B cell (primary cell): ENCODE data around the gene ZNHIT3. TPM values are rescaled to one million over a fixed set of nuclear protein-coding genes. Genes with fewer than 3 reads are reported as not detected.

Source experiments
- ATAC-seq: fragments of 200-7000 bp; cut with Tn5 transposase; one replicate; pipeline ENCODE4 v1.10.0; 2021; ENCODE audit warnings: low read depth, mild to moderate bottlenecking, moderate number of reproducible peaks, moderate library complexity
- CTCF ChIA-PET: fragments of 350-600 bp; sonication (Branson Sonifier 250); formaldehyde crosslinking; loops from one replicate; lab custom pipeline; 2021; ENCODE audit warnings: antibody characterized with exemption, inconsistent platforms; lab: Charles Lee
- POLR2A ChIA-PET: fragments of 350-600 bp; sonication (Branson Sonifier 250); formaldehyde crosslinking; loops from one replicate; lab custom pipeline; 2021; ENCODE audit warnings: antibody characterized with exemption; lab: Charles Lee
- DNase-seq: peaks from one replicate; pipeline ENCODE4 v3.0.0; 2013
- H2AFZ ChIP-seq: 2 replicates; pipeline ENCODE4 v1.6.1; 2012; ENCODE audit warnings: mild to moderate bottlenecking, low read depth, low read length; ENCODE audit not compliant: insufficient read depth, poor library complexity, severe bottlenecking
- H3K27ac ChIP-seq, 2 donors: 1 replicate in 1 of 2; 2 replicates in 1 of 2; pipeline ENCODE4 v1.5.1; 2012 to 2013; ENCODE audit warnings: low read length in 2 of 2, mild to moderate bottlenecking in 2 of 2, moderate library complexity in 1 of 2
- H3K27me3 ChIP-seq, 4 experiments: fragments of 200-600 bp in 1 of 4; sonication (generic) in 1 of 4; replicated peaks in 1 of 4; 1 replicate in 2 of 4; 2 replicates in 2 of 4; pipeline versions ENCODE4 v1.6.1 to v1.7.0; 2013 to 2016; ENCODE audit warnings: low read length in 3 of 4, mild to moderate bottlenecking in 2 of 4, mixed read lengths in 1 of 4, moderate library complexity in 1 of 4; ENCODE audit not compliant: insufficient read depth in 4 of 4, control insufficient read depth in 3 of 4; ENCODE audit errors: control extremely low read depth in 1 of 4
- H3K36me3 ChIP-seq, 2 experiments: replicated peaks in 1 of 2; 1 replicate in 1 of 2; 2 replicates in 1 of 2; pipeline versions ENCODE4 v1.6.1 to v1.7.1; 2013; ENCODE audit warnings: low read length in 1 of 2; ENCODE audit not compliant: insufficient read depth in 2 of 2, control insufficient read depth in 1 of 2; ENCODE audit errors: control extremely low read depth in 1 of 2, extremely low read depth in 1 of 2
- H3K4me1 ChIP-seq, 2 donors: fragments of 200-600 bp in 1 of 2; sonication (generic) in 1 of 2; 1 replicate in 1 of 2; 2 replicates in 1 of 2; pipeline versions ENCODE4 v1.5.1 to v1.6.1; 2013 to 2017; ENCODE audit warnings: low read length in 2 of 2; ENCODE audit not compliant: control insufficient read depth in 2 of 2, insufficient read depth in 2 of 2
- H3K4me2 ChIP-seq: replicated peaks from 2 replicates; pipeline ENCODE3; 2012; ENCODE audit warnings: mild to moderate bottlenecking, low read depth, low read length; ENCODE audit not compliant: poor library complexity, severe bottlenecking
- H3K4me3 ChIP-seq, 5 experiments: fragments of 200-600 bp in 1 of 5; sonication (generic) in 1 of 5; 1 replicate in 3 of 5; 2 replicates in 2 of 5; pipeline versions ENCODE4 v1.5.1 to v1.7.0; 2011 to 2016; ENCODE audit warnings: low read length in 4 of 5, mild to moderate bottlenecking in 4 of 5, low read depth in 2 of 5, control low read depth in 1 of 5, moderate library complexity in 1 of 5; ENCODE audit not compliant: insufficient read depth in 1 of 5; ENCODE audit errors: control extremely low read depth in 1 of 5, extremely low read depth in 1 of 5
- H3K79me2 ChIP-seq: fragments of 200-600 bp; sonication (generic); one replicate; pipeline ENCODE4 v1.6.0; 2016; ENCODE audit warnings: low read length; ENCODE audit not compliant: control insufficient read depth, insufficient read depth
- H3K9ac ChIP-seq: fragments of 200-600 bp; sonication (generic); 2 replicates; pipeline ENCODE4 v1.6.1; 2017; ENCODE audit warnings: mild to moderate bottlenecking, low read length, moderate library complexity
- H3K9me3 ChIP-seq, 3 donors: one replicate each; pipeline versions ENCODE4 v1.6.1 to v1.7.1; 2013; ENCODE audit warnings: low read length in 2 of 3; ENCODE audit not compliant: control insufficient read depth in 2 of 3, insufficient read depth in 1 of 3; ENCODE audit errors: control extremely low read depth in 1 of 3
- H4K20me1 ChIP-seq: 2 replicates; pipeline ENCODE4 v1.6.0; 2012; ENCODE audit warnings: mild to moderate bottlenecking, low read length; ENCODE audit not compliant: insufficient read depth, control insufficient read depth, poor library complexity, severe bottlenecking
- H3K27ac Mint-ChIP-seq: one replicate; pipeline ENCODE4 v1.8.0; 2021; ENCODE audit warnings: mixed read lengths
- H3K27me3 Mint-ChIP-seq: one replicate; pipeline ENCODE4 v1.8.0; 2021; ENCODE audit warnings: mixed read lengths
- H3K4me1 Mint-ChIP-seq: one replicate; pipeline ENCODE4 v1.8.0; 2021; ENCODE audit warnings: mixed read lengths
- H3K4me3 Mint-ChIP-seq: one replicate; pipeline ENCODE4 v1.8.0; 2021; ENCODE audit warnings: mixed read lengths
- H3K9me3 Mint-ChIP-seq: one replicate; pipeline ENCODE4 v1.8.0; 2022; ENCODE audit warnings: mixed read lengths; ENCODE audit not compliant: insufficient read depth
- CTCF ChIP-seq: fragments of 200-600 bp; IDR thresholded peaks from one replicate; pipeline ENCODE4 v1.8.0; 2022; ENCODE audit warnings: antibody characterized with exemption, mild to moderate bottlenecking
- EZH2 ChIP-seq: IDR thresholded peaks from 2 replicates; pipeline ENCODE4 v1.6.1; 2012; ENCODE audit warnings: borderline replicate concordance, low read depth, mild to moderate bottlenecking, moderate library complexity, low read length; ENCODE audit not compliant: insufficient read depth, poor library complexity, severe bottlenecking
- WGBS: methylation state at CpG from one replicate; pipeline ENCODE4 v1.1.5; 2013; ENCODE audit warnings: missing lambda C conversion rate; ENCODE audit not compliant: insufficient coverage; 5-methylcytosine and 5-hydroxymethylcytosine counted together
- intact Hi-C: fragments of 100-400 bp; cut with micrococcal nuclease; formaldehyde crosslinking; loops from one replicate; pipeline ENCODE4 v1.10.0; 2022
- polyA plus RNA-seq: library from polyadenylated mRNA; depleted of rRNA; stranded (reverse); fragments of >200 nt; gene quantifications from 2 replicates; pipeline ENCODE4 v1.2.3, GENCODE V29; 2012
- total RNA-seq, 2 donors: library from RNA; stranded (reverse); fragments of 120-200 nt in 1 of 2; gene quantifications; 1 replicate in 1 of 2; 2 replicates in 1 of 2; pipeline versions ENCODE4 v1.2.3 to v1.2.4, GENCODE V29; 2013 to 2022

ZNHIT3 gene
- total and polyA plus RNA-seq, 2 donors (not counting 1 experiment from before 2014, with no cell fraction given), result 36.5 to 50.5 TPM

DNA sequence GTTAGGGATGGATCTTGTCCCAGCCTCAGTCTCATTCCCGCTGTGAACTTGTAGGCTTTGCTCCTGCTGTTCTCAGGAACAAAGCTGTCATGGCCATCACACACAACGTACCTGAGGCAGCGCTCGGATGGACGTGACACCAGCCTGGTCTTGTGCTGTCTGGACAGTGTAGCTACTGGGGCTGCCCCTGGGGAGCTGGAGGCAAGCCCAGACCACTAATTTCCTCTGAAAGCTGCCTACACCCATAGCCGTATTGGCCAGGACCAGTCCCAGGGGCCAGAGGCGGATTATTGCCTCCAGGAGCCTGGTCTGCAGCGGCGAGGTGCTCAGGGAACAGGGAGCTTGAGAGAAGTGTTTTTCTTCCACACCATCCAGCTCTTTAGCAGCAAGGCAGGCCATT lies 11.7 kb downstream of the ZNHIT3 start:
- Histone ChIP-seq H3K9me3 (no peaks in the 10 kb centered on the region), H4K20me1 (peaks cover 3% of the 10 kb centered on the region), H2AFZ (no peak overlapping the region), H3K79me2 (no peaks in the 10 kb centered on the region), H3K27ac (no peak overlapping the region), H3K4me3 (no peak overlapping the region), H3K36me3 (peaks cover 9 to 57% of the 10 kb centered on the region in 2 experiments), H3K4me2 (no peak overlapping the region), H3K4me1 (no peaks in the 10 kb centered on the region), H3K27me3 (no peaks in the 10 kb centered on the region), H3K9ac (no peak overlapping the region)
- ChIA-PET CTCF (interaction anchor here (0.6 kb wide), 1 partner anchor 516 kb away, joined by 3 read pairs; no protein-coding TSS in a partner anchor), POLR2A (no interaction called here)
- Mint-ChIP-seq H3K4me1 (no peaks in the 10 kb centered on the region), H3K27ac (no peak overlapping the region), H3K9me3 (no peaks in the 10 kb centered on the region), H3K4me3 (no peak overlapping the region), H3K27me3 (no peaks in the 10 kb centered on the region)
- WGBS, result 96% methylated on average over 7 of the region's 9 CpGs
- DNase-seq (no peak), ATAC-seq (no peak)
- intact Hi-C loops, result no loop called here
- no peak for TF ChIP-seq CTCF
- no peak for TF ChIP-seq EZH2

DNA sequence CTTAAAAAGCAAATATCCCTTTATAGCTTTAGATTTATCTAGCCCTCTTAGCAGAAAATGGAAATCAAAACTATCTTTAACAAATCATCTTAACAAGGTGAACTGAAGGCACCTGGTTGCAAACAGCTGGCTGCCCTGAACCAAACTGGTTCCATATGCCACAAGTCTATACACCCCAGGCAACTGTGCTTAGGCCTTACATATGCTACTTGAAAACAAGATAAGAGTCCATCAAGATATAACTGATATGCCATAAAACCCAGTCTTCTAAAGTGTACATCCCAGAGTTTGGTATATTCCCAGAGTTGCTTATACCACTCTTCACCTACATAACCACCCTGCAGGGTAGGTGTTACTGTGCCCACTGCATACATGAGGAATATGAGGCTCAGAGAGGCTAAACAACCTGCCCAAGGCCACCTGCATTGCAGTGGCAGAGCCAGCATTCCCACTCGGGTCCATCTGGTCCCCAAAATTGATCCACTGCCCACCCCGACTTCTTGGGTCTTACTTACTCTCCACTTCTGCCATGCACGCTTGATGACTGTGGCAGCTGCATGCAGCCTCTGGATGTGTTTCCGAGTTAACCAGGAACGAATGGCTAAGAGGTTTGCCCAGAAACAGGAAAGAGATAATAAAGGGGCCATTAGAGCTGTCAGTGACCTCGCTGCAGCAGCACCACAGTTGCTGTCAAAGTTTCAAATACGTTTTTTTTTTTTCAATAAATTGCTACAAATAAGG lies 12.2 kb downstream of the ZNHIT3 start:
- Histone ChIP-seq H4K20me1 (no peaks in the 10 kb centered on the region), H3K4me1 (no peaks in the 10 kb centered on the region), H3K79me2 (no peaks in the 10 kb centered on the region), H3K27me3 (no peaks in the 10 kb centered on the region), H3K9me3 (no peaks in the 10 kb centered on the region), H3K27ac (no peak overlapping the region), H3K4me2 (no peak overlapping the region), H2AFZ (no peak overlapping the region), H3K9ac (no peak overlapping the region), H3K36me3 (peaks cover 9 to 57% of the 10 kb centered on the region in 2 experiments), H3K4me3 (no peak overlapping the region)
- CTCF ChIA-PET, result no interaction called here
- Mint-ChIP-seq H3K27me3 (no peaks in the 10 kb centered on the region), H3K4me3 (no peak overlapping the region), H3K27ac (no peak overlapping the region), H3K4me1 (no peaks in the 10 kb centered on the region), H3K9me3 (no peaks in the 10 kb centered on the region)
- POLR2A ChIA-PET, result interaction anchor here (0.7 kb wide), 1 partner anchor 63 kb away, joined by 3 read pairs; no protein-coding TSS in a partner anchor
- WGBS, result 92% methylated on average over 5 of the region's 7 CpGs
- ATAC-seq (no peak), DNase-seq (no peak)
- TF ChIP-seq EZH2, result no peak
- TF ChIP-seq CTCF, result no peak
- intact Hi-C loops, result no loop called here
